K562 (cell line): Measurements from ENCODE around the gene CD46. TPM values are rescaled to one million over a fixed set of nuclear protein-coding genes. Genes with fewer than 3 reads are reported as not detected.
A peak's percentile ranks its signal among the peaks of the same experiment; 100 is the strongest.

ENCODE experiments used
- CSDE1 ChIP-seq, 2 experiments: fragments of 450-650 bp; IDR thresholded peaks; 2 replicates each; pipeline ENCODE4 v1.6.1; 2016; ENCODE audit warnings: mild to moderate bottlenecking in 1 of 2
- ELF4 ChIP-seq: fragments of 450-650 bp; formaldehyde crosslinking; IDR thresholded peaks from 2 replicates; pipeline ENCODE4 v1.4.0; 2022; ENCODE audit warnings: missing genetic modification characterization
- ETV6 ChIP-seq, 3 experiments: fragments of 150-350 bp in 1 of 3; sonication (generic) in 1 of 3; formaldehyde crosslinking in 1 of 3; IDR thresholded peaks; 2 replicates each; pipeline versions ENCODE4 v1.6.1 to v1.8.0; 2014 to 2022; ENCODE audit warnings: borderline replicate concordance in 2 of 3, low read depth in 2 of 3, antibody characterized with exemption in 1 of 3, low read length in 1 of 3, mild to moderate bottlenecking in 1 of 3, missing genetic modification reagents in 1 of 3
- FOXA3 ChIP-seq, 2 experiments: fragments of 450-650 bp in 1 of 2; sonication (generic) in 1 of 2; formaldehyde crosslinking; IDR thresholded peaks in 1 of 2; conservative IDR thresholded peaks in 1 of 2; 2 replicates each; pipeline versions ENCODE4 v1.4.0 to v1.8.0; 2020 to 2022; ENCODE audit warnings: mild to moderate bottlenecking in 2 of 2, missing genetic modification reagents in 1 of 2
- MCM3 ChIP-seq: fragments of 450-650 bp; IDR thresholded peaks from 2 replicates; pipeline ENCODE4 v1.6.1; 2016
- SMAD2 ChIP-seq: fragments of 150-350 bp; IDR thresholded peaks from 2 replicates; pipeline ENCODE4 v1.6.1; 2014; ENCODE audit warnings: low read depth, mild to moderate bottlenecking, low read length
- SRSF3 ChIP-seq: fragments of 200-400 bp; formaldehyde crosslinking; IDR thresholded peaks from 2 replicates; pipeline ENCODE4 v1.6.1; 2016; ENCODE audit warnings: mild to moderate bottlenecking, low read length, moderate library complexity; ENCODE audit not compliant: insufficient read depth
- ZBTB9 ChIP-seq: fragments of 450-650 bp; formaldehyde crosslinking; IDR thresholded peaks from 2 replicates; pipeline ENCODE4 v1.4.0; 2020; ENCODE audit warnings: mild to moderate bottlenecking, moderate library complexity
- ZNF143 ChIP-seq: sonication (generic); formaldehyde crosslinking; IDR thresholded peaks from 2 replicates; pipeline ENCODE4 v1.9.0; 2022; ENCODE audit warnings: mild to moderate bottlenecking, missing genetic modification reagents
- polyA plus RNA-seq, 8 experiments: library from polyadenylated mRNA; depleted of rRNA in 4 of 8; stranded (reverse) in 5 of 8; unstranded in 3 of 8; fragments of >200 nt; fragmentation: Nextera tagmentation in 2 of 8; fragmentation: Illumina TruSeq in 1 of 8; extraction: Ambion mirVana in 2 of 8; extraction: Trizol in 1 of 8; gene quantifications; 2 replicates each; pipeline versions ENCODE4 v1.2.1 to v1.2.3, GENCODE V29; 2011 to 2014; ENCODE audit warnings: inconsistent platforms in 1 of 8, missing spikeins in 1 of 8
- total RNA-seq, 7 experiments: library from RNA; depleted of rRNA in 6 of 7; stranded (reverse); fragments of >200 nt in 6 of 7; fragmentation: Illumina TruSeq in 2 of 7; extraction: Trizol in 2 of 7; gene quantifications; 2 replicates each; pipeline versions ENCODE4 v1.2.1 to v1.2.3, GENCODE V29; 2011 to 2021; ENCODE audit warnings: low replicate concordance in 1 of 7
- TF ChIP-seq, protein P1 (sequence below): fragments of 200-600 bp; sonication (generic); IDR thresholded peaks from one replicate; pipeline ENCODE4 v1.6.1; 2012; ENCODE audit warnings: mild to moderate bottlenecking, low read depth, low read length, inconsistent platforms
- TF ChIP-seq, protein P2 (sequence below): sonication (generic); formaldehyde crosslinking; IDR thresholded peaks from 2 replicates; pipeline ENCODE4 v1.8.0; 2022; ENCODE audit warnings: missing genetic modification reagents, mild to moderate bottlenecking, moderate library complexity, borderline replicate concordance

Gene CD46
- total and polyA plus RNA-seq, 9 of the 15 experiments (the other 6 are each of a cell fraction or from before 2014, with no cell fraction given) = 87.9 to 374 (median 156) TPM

DNA sequence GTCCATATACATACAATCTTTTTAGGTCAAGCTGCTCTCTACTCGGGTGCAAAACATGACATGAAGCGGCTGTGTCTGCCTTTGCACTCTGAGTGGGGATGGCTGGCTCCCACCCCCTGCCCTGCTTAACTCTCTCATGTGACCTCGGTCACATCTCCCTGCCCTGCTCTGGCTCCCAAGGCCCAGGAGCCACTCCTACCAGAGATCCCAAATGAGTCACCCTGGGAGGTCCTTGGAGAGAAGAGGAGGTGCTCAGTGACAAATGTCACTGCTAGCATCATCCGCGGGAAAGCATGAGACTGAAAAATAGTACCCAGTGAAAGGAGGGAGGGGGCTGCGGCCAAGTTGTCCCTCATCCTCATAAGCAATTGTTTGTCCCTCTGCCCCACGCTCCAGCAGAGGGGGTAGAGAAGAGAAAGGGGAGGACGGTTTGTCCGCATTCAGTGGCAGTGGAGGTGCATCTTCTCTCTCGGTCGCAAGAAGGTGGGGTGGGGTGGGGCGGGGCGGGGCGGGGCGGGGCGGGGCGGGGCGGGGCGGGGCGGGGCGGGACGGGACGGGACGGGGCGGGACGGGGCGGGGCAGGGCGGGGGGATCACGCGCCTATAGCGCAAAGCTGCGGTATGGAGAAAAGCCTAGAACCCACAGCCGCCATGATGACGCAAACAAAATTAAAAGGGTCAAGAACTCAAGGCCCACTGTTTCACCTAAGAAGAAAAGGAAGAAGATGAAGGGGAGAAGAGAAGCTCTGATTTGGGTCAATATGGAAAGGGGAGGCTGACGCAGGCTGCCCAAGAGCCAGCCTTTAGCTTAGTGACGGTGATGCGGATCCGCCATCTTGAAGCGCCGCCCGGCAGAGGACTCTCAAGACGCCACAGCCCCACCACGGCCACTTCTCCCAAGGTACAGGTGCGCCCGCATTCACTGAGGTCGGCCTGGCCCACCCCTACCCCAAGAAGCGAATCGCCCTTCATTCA is 66.2 kb downstream of the CD46 start (continued):
- TF ChIP-seq, protein P1, sequence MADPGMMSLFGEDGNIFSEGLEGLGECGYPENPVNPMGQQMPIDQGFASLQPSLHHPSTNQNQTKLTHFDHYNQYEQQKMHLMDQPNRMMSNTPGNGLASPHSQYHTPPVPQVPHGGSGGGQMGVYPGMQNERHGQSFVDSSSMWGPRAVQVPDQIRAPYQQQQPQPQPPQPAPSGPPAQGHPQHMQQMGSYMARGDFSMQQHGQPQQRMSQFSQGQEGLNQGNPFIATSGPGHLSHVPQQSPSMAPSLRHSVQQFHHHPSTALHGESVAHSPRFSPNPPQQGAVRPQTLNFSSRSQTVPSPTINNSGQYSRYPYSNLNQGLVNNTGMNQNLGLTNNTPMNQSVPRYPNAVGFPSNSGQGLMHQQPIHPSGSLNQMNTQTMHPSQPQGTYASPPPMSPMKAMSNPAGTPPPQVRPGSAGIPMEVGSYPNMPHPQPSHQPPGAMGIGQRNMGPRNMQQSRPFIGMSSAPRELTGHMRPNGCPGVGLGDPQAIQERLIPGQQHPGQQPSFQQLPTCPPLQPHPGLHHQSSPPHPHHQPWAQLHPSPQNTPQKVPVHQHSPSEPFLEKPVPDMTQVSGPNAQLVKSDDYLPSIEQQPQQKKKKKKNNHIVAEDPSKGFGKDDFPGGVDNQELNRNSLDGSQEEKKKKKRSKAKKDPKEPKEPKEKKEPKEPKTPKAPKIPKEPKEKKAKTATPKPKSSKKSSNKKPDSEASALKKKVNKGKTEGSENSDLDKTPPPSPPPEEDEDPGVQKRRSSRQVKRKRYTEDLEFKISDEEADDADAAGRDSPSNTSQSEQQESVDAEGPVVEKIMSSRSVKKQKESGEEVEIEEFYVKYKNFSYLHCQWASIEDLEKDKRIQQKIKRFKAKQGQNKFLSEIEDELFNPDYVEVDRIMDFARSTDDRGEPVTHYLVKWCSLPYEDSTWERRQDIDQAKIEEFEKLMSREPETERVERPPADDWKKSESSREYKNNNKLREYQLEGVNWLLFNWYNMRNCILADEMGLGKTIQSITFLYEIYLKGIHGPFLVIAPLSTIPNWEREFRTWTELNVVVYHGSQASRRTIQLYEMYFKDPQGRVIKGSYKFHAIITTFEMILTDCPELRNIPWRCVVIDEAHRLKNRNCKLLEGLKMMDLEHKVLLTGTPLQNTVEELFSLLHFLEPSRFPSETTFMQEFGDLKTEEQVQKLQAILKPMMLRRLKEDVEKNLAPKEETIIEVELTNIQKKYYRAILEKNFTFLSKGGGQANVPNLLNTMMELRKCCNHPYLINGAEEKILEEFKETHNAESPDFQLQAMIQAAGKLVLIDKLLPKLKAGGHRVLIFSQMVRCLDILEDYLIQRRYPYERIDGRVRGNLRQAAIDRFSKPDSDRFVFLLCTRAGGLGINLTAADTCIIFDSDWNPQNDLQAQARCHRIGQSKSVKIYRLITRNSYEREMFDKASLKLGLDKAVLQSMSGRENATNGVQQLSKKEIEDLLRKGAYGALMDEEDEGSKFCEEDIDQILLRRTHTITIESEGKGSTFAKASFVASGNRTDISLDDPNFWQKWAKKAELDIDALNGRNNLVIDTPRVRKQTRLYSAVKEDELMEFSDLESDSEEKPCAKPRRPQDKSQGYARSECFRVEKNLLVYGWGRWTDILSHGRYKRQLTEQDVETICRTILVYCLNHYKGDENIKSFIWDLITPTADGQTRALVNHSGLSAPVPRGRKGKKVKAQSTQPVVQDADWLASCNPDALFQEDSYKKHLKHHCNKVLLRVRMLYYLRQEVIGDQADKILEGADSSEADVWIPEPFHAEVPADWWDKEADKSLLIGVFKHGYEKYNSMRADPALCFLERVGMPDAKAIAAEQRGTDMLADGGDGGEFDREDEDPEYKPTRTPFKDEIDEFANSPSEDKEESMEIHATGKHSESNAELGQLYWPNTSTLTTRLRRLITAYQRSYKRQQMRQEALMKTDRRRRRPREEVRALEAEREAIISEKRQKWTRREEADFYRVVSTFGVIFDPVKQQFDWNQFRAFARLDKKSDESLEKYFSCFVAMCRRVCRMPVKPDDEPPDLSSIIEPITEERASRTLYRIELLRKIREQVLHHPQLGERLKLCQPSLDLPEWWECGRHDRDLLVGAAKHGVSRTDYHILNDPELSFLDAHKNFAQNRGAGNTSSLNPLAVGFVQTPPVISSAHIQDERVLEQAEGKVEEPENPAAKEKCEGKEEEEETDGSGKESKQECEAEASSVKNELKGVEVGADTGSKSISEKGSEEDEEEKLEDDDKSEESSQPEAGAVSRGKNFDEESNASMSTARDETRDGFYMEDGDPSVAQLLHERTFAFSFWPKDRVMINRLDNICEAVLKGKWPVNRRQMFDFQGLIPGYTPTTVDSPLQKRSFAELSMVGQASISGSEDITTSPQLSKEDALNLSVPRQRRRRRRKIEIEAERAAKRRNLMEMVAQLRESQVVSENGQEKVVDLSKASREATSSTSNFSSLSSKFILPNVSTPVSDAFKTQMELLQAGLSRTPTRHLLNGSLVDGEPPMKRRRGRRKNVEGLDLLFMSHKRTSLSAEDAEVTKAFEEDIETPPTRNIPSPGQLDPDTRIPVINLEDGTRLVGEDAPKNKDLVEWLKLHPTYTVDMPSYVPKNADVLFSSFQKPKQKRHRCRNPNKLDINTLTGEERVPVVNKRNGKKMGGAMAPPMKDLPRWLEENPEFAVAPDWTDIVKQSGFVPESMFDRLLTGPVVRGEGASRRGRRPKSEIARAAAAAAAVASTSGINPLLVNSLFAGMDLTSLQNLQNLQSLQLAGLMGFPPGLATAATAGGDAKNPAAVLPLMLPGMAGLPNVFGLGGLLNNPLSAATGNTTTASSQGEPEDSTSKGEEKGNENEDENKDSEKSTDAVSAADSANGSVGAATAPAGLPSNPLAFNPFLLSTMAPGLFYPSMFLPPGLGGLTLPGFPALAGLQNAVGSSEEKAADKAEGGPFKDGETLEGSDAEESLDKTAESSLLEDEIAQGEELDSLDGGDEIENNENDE = no peak
- TF ChIP-seq MCM3 (no peak), FOXA3 (CRISPR knock-in tag; conservative IDR thresholded peaks at IDR 0.05 in 1 of 2, IDR thresholded peaks at IDR 0.05 in 1 of 2) (peak in 1 of 2 experiments; percentile 31; a peak in 1 of 4 replicates), CSDE1 (IDR thresholded peaks at IDR 0.05) (no peak), SRSF3 (no peak), ELF4 (CRISPR knock-in tag) (peak; percentile 88), ETV6 (IDR thresholded peaks at IDR 0.05; ENCODE audit: borderline replicate concordance in 1 of 2, low read depth in 2 of 2, low read length in 1 of 2) (no peak), ETV6 (CRISPR knock-in tag; IDR thresholded peaks at IDR 0.05; ENCODE audit: borderline replicate concordance) (no peak), SMAD2 (no peak), ZBTB9 (peak; percentile 92), ZNF143 (CRISPR knock-in tag) (no peak)
- TF ChIP-seq, protein P2, sequence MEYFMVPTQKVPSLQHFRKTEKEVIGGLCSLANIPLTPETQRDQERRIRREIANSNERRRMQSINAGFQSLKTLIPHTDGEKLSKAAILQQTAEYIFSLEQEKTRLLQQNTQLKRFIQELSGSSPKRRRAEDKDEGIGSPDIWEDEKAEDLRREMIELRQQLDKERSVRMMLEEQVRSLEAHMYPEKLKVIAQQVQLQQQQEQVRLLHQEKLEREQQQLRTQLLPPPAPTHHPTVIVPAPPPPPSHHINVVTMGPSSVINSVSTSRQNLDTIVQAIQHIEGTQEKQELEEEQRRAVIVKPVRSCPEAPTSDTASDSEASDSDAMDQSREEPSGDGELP (CRISPR knock-in tag) = 0 out of 2 replicates have a peak, but pooled peaks have one; percentile 27
